ENCODE results near the gene TMEM11.

DNA sequence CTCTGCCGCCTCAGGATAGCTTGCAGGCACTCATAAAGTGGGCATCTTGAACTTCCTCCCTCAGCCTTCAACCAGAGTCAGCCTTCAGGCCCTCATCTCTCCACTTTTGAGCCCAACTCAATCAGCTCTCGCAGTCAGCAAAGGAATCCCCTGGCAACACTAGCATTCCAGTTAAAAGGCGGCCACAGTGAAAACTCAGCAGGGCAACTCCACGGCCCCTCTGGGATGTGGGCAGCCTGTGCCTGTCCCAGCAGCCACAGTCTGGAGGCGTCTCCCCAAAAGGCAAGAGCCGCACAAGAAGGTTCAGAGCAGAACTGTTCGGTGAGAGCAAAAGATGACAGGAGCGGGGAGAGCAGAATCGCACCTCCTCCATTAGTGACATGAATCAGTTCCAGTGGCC lies 9.0 kb downstream of the TMEM11 start:
- TF ChIP-seq, protein P1, sequence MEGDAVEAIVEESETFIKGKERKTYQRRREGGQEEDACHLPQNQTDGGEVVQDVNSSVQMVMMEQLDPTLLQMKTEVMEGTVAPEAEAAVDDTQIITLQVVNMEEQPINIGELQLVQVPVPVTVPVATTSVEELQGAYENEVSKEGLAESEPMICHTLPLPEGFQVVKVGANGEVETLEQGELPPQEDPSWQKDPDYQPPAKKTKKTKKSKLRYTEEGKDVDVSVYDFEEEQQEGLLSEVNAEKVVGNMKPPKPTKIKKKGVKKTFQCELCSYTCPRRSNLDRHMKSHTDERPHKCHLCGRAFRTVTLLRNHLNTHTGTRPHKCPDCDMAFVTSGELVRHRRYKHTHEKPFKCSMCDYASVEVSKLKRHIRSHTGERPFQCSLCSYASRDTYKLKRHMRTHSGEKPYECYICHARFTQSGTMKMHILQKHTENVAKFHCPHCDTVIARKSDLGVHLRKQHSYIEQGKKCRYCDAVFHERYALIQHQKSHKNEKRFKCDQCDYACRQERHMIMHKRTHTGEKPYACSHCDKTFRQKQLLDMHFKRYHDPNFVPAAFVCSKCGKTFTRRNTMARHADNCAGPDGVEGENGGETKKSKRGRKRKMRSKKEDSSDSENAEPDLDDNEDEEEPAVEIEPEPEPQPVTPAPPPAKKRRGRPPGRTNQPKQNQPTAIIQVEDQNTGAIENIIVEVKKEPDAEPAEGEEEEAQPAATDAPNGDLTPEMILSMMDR (IDR thresholded peaks at IDR 0.05; ENCODE audit: low read length) = no peak
- TF ChIP-seq EZH2 (optimal IDR thresholded peaks at IDR 0.05; ENCODE audit: low read depth, low read length) (no peak), EZH2phosphoT487 (IDR thresholded peaks at IDR 0.05; ENCODE audit: low read length) (no peak)

All from MM.1S (cell line).